GM18499 (cell line): ENCODE results near the gene CTDSPL.

ENCODE experiments used
- ATAC-seq: cut with Tn5 transposase; IDR thresholded peaks from one replicate; pipeline ENCODE4 v1.9.1; 2021; ENCODE audit warnings: moderate number of reproducible peaks; ENCODE audit not compliant: insufficient read depth, unreplicated experiment

Gene CTDSPL

GRCh38 chr3:37909067-37909911 lies 47.6 kb downstream of the CTDSPL start:
- no peak for ATAC-seq

GRCh38 chr3:37910671-37911400 lies 49.2 kb downstream of the CTDSPL start:
- ATAC-seq, result no peak

- ATAC-seq, result no peak
Observed at GRCh38 chr3:37912052-37912733, 50.5 kb downstream of the CTDSPL start.

- no peak for ATAC-seq
Observed at GRCh38 chr3:37913522-37913921, 51.8 kb downstream of the CTDSPL start.

GRCh38 chr3:37916685-37917084 lies 55.0 kb downstream of the CTDSPL start:
- no peak for ATAC-seq

- no peak for ATAC-seq
Observed at GRCh38 chr3:37918627-37919026, 56.9 kb downstream of the CTDSPL start.

GRCh38 chr3:37920156-37920699 lies 58.5 kb downstream of the CTDSPL start:
- ATAC-seq, result no peak

GRCh38 chr3:37921025-37921424 lies 59.3 kb downstream of the CTDSPL start:
- no peak for ATAC-seq

GRCh38 chr3:37922721-37923568 lies 61.3 kb downstream of the CTDSPL start:
- no peak for ATAC-seq

GRCh38 chr3:37923569-37924040 lies 61.9 kb downstream of the CTDSPL start:
- no peak for ATAC-seq

- ATAC-seq, result no peak
Observed at GRCh38 chr3:37924453-37924852, 62.8 kb downstream of the CTDSPL start.

- ATAC-seq, result no peak
Observed at GRCh38 chr3:37925157-37925556, 63.5 kb downstream of the CTDSPL start.

GRCh38 chr3:37926611-37927010 lies 64.9 kb downstream of the CTDSPL start:
- no peak for ATAC-seq

GRCh38 chr3:37930495-37930894 lies 68.8 kb downstream of the CTDSPL start:
- ATAC-seq, result no peak

- ATAC-seq, result no peak
Observed at GRCh38 chr3:37932505-37932904, 70.8 kb downstream of the CTDSPL start.

GRCh38 chr3:37934631-37935289 lies 73.1 kb downstream of the CTDSPL start:
- no peak for ATAC-seq

- ATAC-seq, result no peak
Observed at GRCh38 chr3:37935290-37935668, 73.6 kb downstream of the CTDSPL start.

GRCh38 chr3:37935756-37936666 lies 74.3 kb downstream of the CTDSPL start:
- no peak for ATAC-seq
